ENCODE measurements around the gene ATP1B1.
"Not testable (repeated sequence)": the region's sequence is repeated elsewhere in the genome, so short reads cannot be mapped to it uniquely, and the experiment has no call there.

GRCh38 chr1:169179431-169179830, 72.9 kb downstream of the ATP1B1 start:
- TF ChIP-seq CTCF, POLR2A (IDR thresholded peaks at IDR 0.05): not testable (repeated sequence)
